COR-L47 (cell line): ENCODE results near the gene PHKG2.
"Not testable (repeated sequence)": the region's sequence is repeated elsewhere in the genome, so short reads cannot be mapped to it uniquely, and the experiment has no call there.

Experiments
- DNase-seq: peaks from one replicate; lab custom pipeline; 2025; lab: John Stamatoyannopoulos, UW

The PHKG2 gene, protein sequence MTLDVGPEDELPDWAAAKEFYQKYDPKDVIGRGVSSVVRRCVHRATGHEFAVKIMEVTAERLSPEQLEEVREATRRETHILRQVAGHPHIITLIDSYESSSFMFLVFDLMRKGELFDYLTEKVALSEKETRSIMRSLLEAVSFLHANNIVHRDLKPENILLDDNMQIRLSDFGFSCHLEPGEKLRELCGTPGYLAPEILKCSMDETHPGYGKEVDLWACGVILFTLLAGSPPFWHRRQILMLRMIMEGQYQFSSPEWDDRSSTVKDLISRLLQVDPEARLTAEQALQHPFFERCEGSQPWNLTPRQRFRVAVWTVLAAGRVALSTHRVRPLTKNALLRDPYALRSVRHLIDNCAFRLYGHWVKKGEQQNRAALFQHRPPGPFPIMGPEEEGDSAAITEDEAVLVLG

DNA sequence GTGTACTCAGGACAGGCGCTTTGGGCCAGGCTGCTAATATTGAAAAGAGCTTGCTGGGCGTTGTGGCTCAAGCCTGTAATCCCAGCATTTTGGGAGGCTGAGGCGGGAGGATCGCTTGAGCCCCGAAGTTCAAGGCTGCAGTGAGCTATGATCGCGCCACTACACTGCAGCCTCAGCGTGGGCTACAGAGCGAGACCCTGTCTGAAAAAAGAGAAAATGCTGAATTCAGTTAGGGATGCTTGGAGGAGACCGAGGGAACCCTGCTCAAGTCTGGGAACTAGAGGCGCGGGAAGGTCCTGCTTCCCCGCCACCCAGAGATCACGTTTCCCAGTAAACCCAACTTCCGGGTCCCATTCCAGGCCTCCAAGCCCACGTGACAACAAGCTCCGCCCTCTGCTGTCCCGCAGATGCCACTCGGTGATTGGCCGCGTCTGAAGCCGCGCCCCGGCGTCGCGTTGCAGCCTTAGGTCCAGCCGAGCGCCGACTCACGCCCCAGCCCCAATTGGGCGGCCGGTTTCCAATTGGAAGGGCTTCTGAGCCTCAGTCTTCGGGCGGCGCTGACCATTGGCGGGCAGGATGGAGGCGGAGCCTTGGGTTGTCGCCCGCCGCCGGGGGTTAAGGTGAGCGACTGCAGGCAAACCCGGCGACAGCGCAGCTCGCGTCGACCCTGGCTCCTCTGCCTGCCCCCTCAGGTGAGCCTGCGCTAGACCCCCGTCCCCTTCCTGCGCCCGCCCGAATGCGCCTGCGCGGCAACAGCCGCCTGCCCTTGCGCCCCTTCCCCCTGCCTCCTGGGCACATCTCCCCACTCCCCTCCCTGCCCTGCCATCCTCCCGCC lies at the start of gene PHKG2:
PHKG2 (plus strand) TSS at position 627 of the 835 bp plus-strand sequence. CDS start 396 bp downstream, outside the sequence.
- peak; percentile 98 for DNase-seq

DNA sequence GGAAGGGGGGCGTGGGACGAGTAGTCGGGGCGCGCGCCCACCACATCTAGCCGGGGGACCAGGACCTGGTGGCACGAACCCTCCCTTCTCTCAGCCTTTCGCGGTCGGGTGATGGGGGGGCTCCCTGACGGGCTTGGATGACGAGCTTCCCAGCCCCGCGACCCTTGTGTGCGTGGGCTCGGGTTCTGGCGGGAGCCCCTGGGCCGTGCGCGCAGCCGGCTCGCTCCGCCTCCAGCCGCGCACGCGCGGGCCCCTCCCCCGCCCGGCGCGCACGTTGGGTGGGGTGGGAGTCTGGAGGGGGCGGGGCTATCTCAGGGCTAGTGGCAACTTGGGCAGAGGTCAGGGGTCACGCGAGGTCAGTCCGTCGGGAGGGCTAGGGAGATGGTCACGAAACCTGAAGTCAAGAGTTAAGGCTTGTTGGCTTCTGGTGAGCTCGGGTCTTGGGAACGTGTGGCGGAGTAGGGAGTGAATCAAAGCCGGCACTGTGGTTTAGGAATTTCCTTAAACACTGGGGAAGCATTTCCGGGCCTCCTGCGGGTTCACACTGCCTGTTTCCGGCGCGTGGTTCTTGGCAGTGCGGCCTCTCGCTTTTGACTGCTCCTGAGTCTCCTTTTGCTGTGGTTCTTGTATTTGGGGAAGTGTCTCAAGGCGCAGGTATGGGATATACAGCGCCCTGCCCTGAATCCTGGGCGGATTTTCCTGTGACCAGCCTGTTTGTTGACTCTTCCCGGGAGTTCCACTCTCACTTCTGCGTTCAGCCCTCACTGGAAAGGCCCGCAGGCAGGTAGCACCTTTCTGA lies 49.2 kb upstream of the PHKG2 start, which contains the start of gene SRCAP:
SRCAP (plus strand) TSS at position 356 of the 799 bp plus-strand sequence. CDS start 1,654 bp downstream, outside the sequence.
- DNase-seq = peak; percentile 82

DNA sequence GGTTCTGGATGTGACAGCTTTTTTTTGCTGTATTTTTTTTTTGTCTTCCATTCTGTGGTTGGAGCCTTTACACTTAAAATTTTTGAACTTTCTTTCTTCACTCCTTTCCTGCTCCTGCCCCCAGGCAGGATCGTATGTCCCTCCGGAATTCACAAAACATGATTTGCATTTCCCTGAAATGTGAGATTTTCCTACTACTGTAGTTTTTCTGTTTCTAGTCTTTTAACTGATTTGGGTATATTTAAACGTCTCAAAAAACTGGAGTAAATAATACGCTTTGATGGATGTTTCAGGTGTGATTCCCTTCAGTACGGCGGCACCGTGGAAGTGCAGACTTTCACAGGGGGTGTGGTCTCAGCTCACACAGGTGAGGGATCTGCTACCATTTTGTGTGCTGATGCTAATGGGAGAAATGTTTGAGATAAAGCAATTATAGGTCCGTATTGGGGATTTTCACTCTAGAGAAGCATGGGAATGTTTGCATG lies 48.6 kb upstream of the PHKG2 start:
- no peak for DNase-seq

DNA sequence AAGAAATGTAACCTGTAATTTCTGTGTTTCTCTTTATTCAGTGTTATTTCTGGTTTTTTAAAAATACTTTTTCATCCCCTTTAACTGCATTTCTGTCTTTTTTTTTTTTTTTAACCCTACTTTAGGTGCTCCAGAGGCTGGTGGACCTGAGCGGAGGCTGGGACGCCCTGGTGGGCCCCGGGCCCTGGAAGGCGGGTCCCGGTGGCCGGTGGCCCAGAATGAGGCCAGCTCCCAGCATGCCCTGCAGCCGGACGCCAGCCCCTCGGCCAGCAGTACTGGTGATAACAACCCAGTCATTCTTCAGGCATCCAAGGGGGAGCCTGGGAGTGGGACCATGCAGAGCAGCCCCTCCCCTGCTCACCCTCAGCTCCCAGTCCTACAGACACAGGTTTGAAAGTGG lies 47.7 kb upstream of the PHKG2 start:
- no peak for DNase-seq

DNA sequence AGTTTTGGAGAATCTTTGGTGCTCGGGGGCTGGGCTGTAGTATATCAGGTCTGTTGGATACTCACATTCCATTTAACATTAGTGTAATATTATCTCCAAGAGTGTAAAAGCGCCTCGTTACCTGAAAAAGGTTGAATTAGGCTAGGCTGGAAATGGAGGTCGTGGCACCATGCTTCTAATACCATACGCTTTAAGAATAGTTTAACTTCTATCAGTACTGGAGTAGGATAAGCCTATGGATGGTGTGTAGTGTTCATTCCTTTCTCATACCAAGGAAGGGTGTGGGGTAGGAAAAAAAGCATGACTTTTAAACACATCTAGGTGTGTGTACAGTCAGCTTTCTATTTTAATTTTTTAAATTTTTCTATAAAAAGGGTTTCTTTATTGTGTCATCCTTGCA lies 47.3 kb upstream of the PHKG2 start:
- no peak for DNase-seq

DNA sequence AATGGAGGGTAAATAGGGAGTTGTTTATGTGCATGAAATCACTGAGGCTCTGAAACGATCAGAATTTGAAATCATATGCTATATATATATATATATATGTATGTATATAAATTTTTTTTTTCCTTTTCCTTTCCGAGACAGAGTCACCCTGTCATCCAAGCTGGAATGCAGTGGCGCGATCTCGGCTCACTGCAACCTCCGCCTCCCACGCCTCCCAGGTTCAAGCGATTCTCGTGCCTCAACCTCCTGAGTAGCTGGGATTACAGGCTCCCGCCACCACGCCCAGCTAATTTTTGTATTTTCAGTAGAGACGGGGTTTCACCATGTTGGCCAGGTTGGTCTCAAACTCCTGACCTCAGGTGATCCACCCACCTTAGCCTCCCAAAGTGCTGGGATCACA lies 45.2 kb upstream of the PHKG2 start:
- not testable (repeated sequence) for DNase-seq

DNA sequence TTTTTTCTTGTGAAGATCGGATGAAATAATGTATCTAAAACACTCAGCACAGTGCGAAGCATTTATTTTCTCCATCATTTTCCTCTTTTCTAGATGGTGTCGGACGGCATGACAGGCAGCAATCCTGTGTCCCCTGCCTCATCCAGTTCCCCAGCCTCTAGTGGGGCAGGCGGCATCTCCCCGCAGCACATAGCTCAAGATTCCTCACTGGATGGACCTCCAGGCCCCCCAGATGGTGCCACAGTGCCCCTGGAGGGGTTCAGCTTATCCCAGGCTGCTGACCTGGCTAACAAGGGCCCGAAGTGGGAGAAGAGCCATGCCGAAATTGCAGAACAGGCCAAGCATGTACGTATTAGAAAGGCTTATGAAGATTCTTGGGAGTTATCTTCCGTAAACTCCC lies 44.3 kb upstream of the PHKG2 start:
- DNase-seq = no peak

DNA sequence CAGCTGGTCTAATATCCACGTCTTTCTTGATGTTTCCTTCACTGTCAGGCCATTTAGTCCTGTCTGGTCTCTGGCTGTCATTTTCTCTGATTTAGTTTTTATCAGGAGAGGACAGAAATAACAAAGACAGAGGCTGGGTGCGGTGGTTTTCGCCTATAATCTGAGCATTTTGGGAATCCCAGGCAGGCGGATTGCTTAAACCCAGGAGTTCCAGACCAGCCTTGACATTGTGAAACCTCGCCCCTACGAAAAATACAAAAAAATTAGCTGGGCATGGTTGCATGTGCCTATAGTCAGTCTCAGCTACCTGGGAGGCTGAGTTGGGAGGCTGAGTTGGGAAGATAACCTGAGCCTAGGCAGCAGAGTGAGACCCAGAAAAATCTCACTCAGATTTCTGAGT lies 42.2 kb upstream of the PHKG2 start:
- DNase-seq = no peak

DNA sequence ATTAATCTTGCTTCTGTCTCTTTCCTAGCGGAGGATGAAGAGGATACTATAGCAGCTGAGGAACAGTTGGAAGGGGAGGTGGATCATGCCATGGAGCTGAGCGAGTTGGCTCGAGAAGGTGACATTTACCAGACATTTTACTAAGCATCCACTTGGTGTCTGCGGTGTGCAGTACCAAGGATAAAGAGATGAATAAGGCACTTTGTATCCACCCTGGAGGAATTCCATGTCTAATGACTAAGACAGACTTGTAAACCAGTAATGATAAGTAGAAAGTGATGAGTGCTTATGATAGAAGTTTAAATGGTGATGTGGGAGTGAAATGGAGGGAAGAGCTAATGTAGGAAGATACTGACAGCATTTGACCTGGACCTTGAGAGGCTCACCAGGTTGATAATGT lies 37.3 kb upstream of the PHKG2 start:
- DNase-seq = no peak

DNA sequence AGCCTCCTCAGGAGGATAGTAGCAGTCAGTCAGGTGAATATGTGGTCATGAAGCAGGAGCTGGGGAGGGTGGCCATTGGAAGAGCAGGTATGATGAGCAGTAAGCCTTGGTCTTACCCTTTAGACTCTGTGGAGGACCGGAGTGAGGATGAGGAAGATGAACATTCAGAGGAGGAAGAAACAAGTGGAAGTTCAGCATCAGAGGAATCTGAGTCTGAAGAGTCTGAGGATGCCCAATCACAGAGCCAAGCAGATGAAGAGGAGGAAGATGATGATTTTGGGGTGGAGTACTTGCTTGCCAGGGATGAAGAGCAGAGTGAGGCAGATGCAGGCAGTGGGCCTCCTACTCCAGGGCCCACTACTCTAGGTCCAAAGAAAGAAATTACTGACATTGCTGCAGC lies 36.5 kb upstream of the PHKG2 start:
- no peak for DNase-seq

DNA sequence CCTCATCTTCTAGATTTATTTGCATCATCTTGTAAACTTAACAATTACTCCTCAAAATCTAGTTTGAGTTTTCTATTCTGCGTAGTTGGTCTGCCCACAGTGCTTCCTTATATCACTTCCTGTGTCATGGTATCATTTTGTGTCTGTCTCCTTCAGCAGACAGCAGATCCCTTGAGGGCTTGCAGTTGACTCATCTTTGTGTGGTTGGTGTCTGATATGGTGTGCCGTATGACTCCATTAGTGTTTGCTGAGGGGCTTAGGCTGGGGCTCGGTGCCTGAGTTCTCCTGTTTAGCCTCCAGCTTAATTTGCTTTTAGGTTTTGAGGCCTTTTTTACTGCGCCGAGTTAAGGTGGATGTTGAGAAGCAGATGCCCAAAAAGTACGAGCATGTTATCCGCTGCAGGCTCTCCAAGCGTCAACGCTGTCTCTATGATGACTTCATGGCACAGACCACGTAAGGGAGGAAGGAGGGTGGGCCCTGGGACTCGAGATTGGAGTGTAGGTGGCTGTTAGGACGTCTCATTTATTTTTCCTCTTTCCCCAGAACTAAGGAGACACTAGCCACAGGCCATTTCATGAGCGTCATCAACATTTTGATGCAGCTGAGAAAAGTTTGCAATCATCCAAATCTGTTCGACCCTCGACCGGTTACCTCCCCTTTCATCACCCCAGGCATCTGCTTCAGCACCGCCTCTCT lies 32.3 kb upstream of the PHKG2 start:
- no peak for DNase-seq

DNA sequence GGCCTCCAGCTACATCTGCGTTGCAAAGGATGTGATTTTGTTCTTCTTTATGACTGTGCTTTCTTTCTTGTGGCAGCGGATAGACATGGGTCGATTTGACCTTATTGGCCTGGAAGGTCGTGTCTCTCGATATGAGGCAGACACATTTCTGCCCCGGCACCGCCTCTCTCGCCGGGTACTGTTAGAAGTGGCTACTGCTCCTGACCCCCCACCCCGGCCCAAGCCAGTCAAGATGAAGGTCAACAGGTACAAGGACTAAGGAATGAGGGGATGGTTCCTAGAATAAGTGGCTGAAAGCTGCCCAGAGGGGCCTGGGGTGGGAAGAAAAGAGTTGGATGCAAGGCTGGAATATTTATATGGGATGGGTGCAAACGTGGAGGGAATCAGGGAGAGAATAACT lies 28.1 kb upstream of the PHKG2 start:
- no peak for DNase-seq

DNA sequence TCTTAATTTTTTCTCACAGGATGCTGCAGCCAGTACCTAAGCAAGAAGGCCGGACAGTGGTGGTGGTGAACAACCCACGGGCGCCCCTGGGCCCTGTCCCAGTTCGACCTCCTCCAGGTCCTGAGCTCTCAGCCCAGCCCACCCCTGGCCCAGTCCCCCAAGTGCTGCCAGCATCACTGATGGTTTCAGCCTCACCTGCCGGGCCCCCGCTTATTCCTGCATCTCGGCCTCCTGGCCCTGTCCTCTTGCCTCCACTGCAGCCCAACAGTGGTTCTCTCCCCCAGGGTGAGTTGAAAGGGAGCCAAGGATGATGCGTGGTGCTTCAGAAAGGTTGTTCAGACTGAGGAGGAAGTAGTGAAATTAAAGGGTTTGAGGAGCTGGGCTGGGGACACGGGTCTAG lies 27.5 kb upstream of the PHKG2 start:
- DNase-seq = no peak

DNA sequence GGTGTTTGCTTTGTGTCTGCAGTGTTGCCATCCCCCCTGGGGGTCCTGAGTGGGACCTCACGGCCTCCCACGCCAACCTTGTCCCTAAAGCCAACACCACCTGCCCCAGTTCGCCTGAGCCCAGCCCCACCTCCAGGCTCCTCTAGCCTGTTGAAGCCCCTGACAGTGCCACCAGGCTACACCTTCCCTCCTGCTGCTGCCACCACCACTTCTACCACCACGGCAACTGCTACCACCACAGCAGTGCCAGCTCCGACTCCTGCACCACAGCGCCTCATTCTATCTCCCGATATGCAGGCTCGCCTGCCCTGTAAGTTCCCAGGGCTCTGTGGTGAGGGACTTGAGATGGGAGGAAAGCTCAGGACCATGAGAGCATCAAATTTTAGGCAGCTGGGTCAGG lies 27.1 kb upstream of the PHKG2 start:
- no peak for DNase-seq

DNA sequence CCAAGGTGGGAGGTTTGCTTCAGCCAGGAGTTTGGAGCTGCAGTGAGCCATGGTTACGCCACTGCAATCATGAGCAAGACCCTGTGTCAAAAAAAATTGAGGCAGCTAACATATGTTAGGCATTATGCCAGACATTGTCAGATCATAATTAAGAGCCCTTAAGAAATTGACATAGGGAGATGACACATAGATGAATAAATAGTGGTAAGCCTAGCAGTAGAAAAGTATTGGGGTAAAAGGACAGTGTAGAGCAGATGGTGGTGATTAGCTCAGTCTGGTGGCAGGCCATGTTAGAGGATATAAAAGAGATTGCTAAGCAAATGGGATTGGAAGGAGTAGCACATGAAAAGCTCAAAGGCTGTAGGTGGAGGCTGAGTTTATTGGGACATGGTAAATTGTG lies 26.6 kb upstream of the PHKG2 start:
- DNase-seq = no peak

DNA sequence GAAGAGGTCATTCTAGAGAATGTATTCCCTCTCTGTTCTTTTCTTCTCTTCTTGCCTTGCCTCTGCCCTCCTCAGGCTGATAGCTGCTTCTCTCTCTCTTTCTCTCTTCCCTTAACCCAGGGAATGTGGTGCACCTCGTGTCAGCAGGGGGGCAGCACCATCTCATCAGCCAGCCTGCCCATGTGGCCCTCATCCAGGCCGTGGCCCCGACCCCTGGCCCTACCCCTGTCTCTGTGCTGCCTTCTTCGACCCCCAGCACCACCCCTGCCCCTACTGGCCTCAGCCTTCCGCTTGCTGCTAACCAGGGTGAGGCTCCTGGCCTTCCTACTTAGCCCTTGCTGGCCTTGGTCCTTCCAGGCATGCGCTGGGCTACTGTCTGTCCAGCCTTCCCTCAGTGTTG lies 25.8 kb upstream of the PHKG2 start:
- DNase-seq = no peak

DNA sequence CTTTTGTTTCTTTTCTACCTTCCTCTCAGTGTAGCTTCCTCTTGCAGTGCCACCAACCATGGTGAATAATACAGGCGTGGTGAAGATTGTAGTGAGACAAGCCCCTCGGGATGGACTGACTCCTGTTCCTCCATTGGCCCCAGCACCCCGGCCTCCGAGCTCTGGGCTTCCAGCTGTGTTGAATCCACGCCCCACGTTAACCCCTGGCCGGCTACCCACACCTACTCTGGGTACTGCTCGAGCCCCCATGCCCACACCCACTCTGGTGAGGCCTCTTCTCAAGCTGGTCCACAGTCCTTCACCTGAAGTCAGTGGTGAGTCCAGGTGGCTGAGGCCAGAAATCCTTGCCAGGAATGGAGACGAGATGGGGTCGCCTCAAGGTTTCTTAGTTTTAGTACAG lies 25.3 kb upstream of the PHKG2 start:
- no peak for DNase-seq

DNA sequence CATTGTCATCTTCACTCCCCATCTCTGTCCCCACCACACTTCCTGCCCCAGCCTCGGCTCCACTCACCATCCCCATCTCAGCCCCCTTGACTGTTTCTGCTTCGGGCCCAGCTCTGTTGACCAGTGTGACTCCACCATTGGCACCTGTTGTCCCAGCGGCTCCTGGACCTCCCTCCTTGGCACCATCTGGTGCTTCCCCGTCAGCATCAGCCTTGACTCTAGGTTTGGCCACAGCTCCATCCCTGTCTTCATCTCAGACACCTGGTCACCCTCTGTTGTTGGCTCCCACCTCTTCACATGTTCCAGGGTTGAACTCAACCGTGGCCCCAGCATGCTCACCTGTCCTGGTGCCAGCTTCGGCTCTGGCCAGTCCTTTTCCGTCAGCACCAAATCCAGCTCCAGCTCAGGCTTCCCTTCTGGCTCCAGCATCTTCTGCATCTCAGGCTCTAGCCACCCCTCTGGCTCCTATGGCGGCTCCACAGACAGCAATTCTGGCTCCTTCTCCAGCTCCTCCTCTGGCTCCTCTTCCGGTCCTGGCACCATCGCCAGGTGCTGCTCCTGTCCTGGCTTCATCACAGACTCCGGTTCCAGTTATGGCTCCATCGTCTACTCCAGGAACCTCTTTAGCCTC lies 24.4 kb upstream of the PHKG2 start:
- DNase-seq = no peak

DNA sequence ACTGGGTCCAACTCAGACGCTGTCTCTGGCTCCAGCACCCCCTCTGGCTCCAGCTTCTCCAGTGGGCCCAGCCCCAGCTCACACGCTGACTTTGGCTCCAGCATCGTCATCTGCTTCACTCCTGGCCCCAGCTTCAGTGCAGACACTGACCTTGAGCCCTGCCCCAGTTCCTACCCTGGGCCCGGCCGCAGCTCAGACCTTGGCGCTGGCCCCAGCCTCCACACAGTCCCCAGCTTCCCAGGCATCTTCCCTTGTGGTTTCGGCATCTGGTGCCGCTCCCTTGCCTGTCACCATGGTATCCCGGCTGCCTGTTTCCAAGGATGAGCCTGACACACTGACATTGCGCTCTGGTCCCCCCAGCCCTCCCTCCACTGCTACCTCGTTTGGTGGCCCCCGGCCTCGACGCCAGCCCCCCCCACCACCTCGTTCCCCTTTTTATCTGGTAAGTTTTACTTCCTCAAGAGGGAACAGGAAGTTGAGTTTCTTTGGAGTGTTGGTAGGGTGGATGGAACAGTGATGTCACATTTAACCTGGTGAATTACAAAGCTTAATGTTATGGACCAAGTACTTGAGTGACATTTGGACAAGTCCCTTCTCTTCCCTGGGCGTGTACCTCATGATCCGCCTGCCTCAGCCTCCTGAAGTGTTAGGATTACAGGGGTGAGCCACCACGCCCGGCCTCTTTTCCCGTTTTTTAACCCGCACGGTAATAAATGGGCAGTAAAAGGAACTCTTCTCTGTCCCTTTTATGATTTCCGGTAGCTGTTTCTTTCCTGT lies 23.4 kb upstream of the PHKG2 start:
- DNase-seq = no peak

DNA sequence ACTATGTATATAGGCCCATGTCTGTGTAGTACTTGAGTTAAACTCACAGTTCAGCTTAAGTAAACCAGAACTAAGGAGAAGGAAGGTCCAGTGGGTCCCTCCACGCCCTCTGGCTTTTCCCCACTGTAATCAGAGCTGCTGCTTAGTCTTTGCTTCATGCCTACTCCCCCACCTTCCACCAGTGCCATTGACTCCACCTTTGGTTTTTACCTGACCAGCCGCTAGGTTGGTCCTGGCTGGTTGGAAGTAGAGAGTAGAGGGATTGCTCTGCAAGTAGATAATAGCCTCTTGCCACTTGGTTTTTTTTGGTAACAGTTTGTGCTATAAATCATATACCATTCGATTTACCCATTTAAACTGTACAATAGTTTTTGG lies 22.8 kb upstream of the PHKG2 start:
- DNase-seq = no peak
